H9 (cell line): Measurements from ENCODE around the gene SIRT7. TPM values are rescaled to one million over a fixed set of nuclear protein-coding genes. Genes with fewer than 3 reads are reported as not detected.

Experiments used
- DNase-seq: peaks from one replicate; pipeline ENCODE4 v3.0.0-alpha.2; 2017
- H2AFZ ChIP-seq: one replicate; pipeline ENCODE4 v1.6.1; 2013; ENCODE audit warnings: mild to moderate bottlenecking, low read length, control low read depth, moderate library complexity
- H2AK5ac ChIP-seq: 2 replicates; pipeline ENCODE4 v1.6.1; 2013; ENCODE audit warnings: low read length, control low read depth, mixed read lengths; ENCODE audit not compliant: insufficient read length
- H2BK120ac ChIP-seq: one replicate; pipeline ENCODE4 v1.6.1; 2013; ENCODE audit warnings: low read depth, mild to moderate bottlenecking, low read length, control low read depth, inconsistent platforms; ENCODE audit not compliant: poor library complexity, severe bottlenecking
- H2BK12ac ChIP-seq: 2 replicates; pipeline ENCODE4 v1.6.1; 2013; ENCODE audit warnings: low read length, control low read depth, mixed read lengths, low read depth; ENCODE audit not compliant: insufficient read length
- H2BK15ac ChIP-seq: 2 replicates; pipeline ENCODE4 v1.6.1; 2013; ENCODE audit warnings: low read depth, low read length, control low read depth
- H2BK20ac ChIP-seq: one replicate; pipeline ENCODE4 v1.6.1; 2013; ENCODE audit warnings: low read depth, mild to moderate bottlenecking, low read length, control low read depth, inconsistent platforms; ENCODE audit not compliant: poor library complexity, severe bottlenecking
- H2BK5ac ChIP-seq: 2 replicates; pipeline ENCODE4 v1.6.1; 2013; ENCODE audit warnings: low read length, control low read depth, mixed read lengths; ENCODE audit not compliant: insufficient read length
- H3K14ac ChIP-seq: 2 replicates; pipeline ENCODE4 v1.6.1; 2013; ENCODE audit warnings: low read length, control low read depth; ENCODE audit not compliant: insufficient read depth
- H3K18ac ChIP-seq: 2 replicates; pipeline ENCODE4 v1.6.1; 2013; ENCODE audit warnings: low read depth, mild to moderate bottlenecking, mixed read lengths, low read length, control low read depth; ENCODE audit not compliant: insufficient read length
- H3K23ac ChIP-seq: 2 replicates; pipeline ENCODE4 v1.6.1; 2013; ENCODE audit warnings: low read length, control low read depth, mixed read lengths, low read depth; ENCODE audit not compliant: insufficient read length
- H3K23me2 ChIP-seq: 2 replicates; pipeline ENCODE4 v1.6.1; 2013; ENCODE audit warnings: low read depth, mild to moderate bottlenecking, mixed read lengths, low read length, control low read depth; ENCODE audit not compliant: insufficient read length, poor library complexity, severe bottlenecking
- H3K27ac ChIP-seq: 2 replicates; pipeline ENCODE4 v1.5.1; 2013; ENCODE audit warnings: low read length, control low read depth, mixed read lengths, low read depth; ENCODE audit not compliant: insufficient read length
- H3K27me3 ChIP-seq: 2 replicates; pipeline ENCODE4 v1.6.1; 2013; ENCODE audit warnings: low read length, control low read depth, inconsistent platforms; ENCODE audit not compliant: insufficient read depth
- H3K4ac ChIP-seq: 2 replicates; pipeline ENCODE4 v1.6.1; 2013; ENCODE audit warnings: low read depth, mild to moderate bottlenecking, control low read depth, inconsistent platforms, low read length, moderate library complexity
- H3K4me1 ChIP-seq: 2 replicates; pipeline ENCODE4 v1.6.1; 2013; ENCODE audit warnings: low read length, control low read depth, inconsistent platforms; ENCODE audit not compliant: insufficient read depth
- H3K4me2 ChIP-seq: 2 replicates; pipeline ENCODE4 v1.6.1; 2013; ENCODE audit warnings: low read length, control low read depth, mixed read lengths; ENCODE audit not compliant: insufficient read length, insufficient read depth
- H3K56ac ChIP-seq: 2 replicates; pipeline ENCODE4 v1.6.1; 2013; ENCODE audit warnings: low read depth, mild to moderate bottlenecking, mixed read lengths, low read length, control low read depth; ENCODE audit not compliant: insufficient read length
- H3K79me1 ChIP-seq: 2 replicates; pipeline ENCODE4 v1.6.1; 2013; ENCODE audit warnings: low read depth, mild to moderate bottlenecking, moderate library complexity, low read length, control low read depth, inconsistent platforms; ENCODE audit not compliant: insufficient read depth, poor library complexity, severe bottlenecking
- H3K79me2 ChIP-seq: 2 replicates; pipeline ENCODE4 v1.6.1; 2013; ENCODE audit warnings: low read length, control low read depth, inconsistent platforms; ENCODE audit not compliant: insufficient read depth
- H3K9ac ChIP-seq: 2 replicates; pipeline ENCODE4 v1.6.1; 2013; ENCODE audit warnings: low read length, control low read depth, mixed read lengths; ENCODE audit not compliant: insufficient read length; ENCODE audit errors: extremely low read depth
- H3K9me3 ChIP-seq: one replicate; pipeline ENCODE4 v1.6.1; 2013; ENCODE audit warnings: low read depth, low read length, inconsistent platforms; ENCODE audit not compliant: control insufficient read depth
- H3T11ph ChIP-seq: one replicate; pipeline ENCODE4 v1.6.1; 2013; ENCODE audit warnings: mild to moderate bottlenecking, low read length, control low read depth, inconsistent platforms
- H4K20me1 ChIP-seq: one replicate; pipeline ENCODE4 v1.6.1; 2013; ENCODE audit not compliant: control insufficient read depth, insufficient read length, insufficient read depth
- H4K5ac ChIP-seq: 2 replicates; pipeline ENCODE4 v1.6.1; 2013; ENCODE audit warnings: low read depth, mild to moderate bottlenecking, mixed read lengths, low read length, control low read depth; ENCODE audit not compliant: insufficient read length
- H4K8ac ChIP-seq: replicated peaks from 2 replicates; pipeline ENCODE4 v1.6.1; 2013; ENCODE audit warnings: low read length, control low read depth, mixed read lengths, low read depth; ENCODE audit not compliant: insufficient read length
- H4K91ac ChIP-seq: 2 replicates; pipeline ENCODE4 v1.6.1; 2013; ENCODE audit warnings: low read depth, mild to moderate bottlenecking, moderate library complexity, mixed read lengths, low read length, control low read depth; ENCODE audit not compliant: insufficient read length
- H3K27ac Mint-ChIP-seq, 3 experiments: 2 replicates in 2 of 3; 3 replicates in 1 of 3; pipeline ENCODE4 v1.8.0; 2020 to 2021; ENCODE audit warnings: mixed read lengths in 3 of 3, mild to moderate bottlenecking in 1 of 3, moderate library complexity in 1 of 3
- H3K27me3 Mint-ChIP-seq: 2 replicates; pipeline ENCODE4 v1.8.0; 2021; ENCODE audit warnings: low read depth, mild to moderate bottlenecking, moderate library complexity, mixed read lengths
- H3K36me3 Mint-ChIP-seq, 3 experiments: 2 replicates in 2 of 3; 3 replicates in 1 of 3; pipeline ENCODE4 v1.8.0; 2020 to 2021; ENCODE audit warnings: low read depth in 3 of 3, mixed read lengths in 3 of 3; ENCODE audit not compliant: insufficient read depth in 1 of 3
- H3K4me1 Mint-ChIP-seq, 2 experiments: 2 replicates each; pipeline ENCODE4 v1.8.0; 2020; ENCODE audit warnings: mixed read lengths in 2 of 2
- H3K4me3 Mint-ChIP-seq, 2 experiments: 2 replicates in 1 of 2; 3 replicates in 1 of 2; pipeline ENCODE4 v1.8.0; 2020 to 2021; ENCODE audit warnings: mild to moderate bottlenecking in 2 of 2, mixed read lengths in 2 of 2, moderate library complexity in 1 of 2
- H3K9me3 Mint-ChIP-seq, 2 experiments: 2 replicates in 1 of 2; 3 replicates in 1 of 2; pipeline ENCODE4 v1.8.0; 2020; ENCODE audit warnings: mild to moderate bottlenecking in 2 of 2, mixed read lengths in 2 of 2, moderate library complexity in 1 of 2
- CTCF ChIP-seq: fragments of 200-600 bp; sonication (generic); conservative IDR thresholded peaks from 3 replicates; pipeline ENCODE4 v1.8.0; 2021; ENCODE audit warnings: antibody characterized with exemption, mild to moderate bottlenecking
- WGBS: extraction: QIAGEN DNeasy Blood & Tissue Kit; methylation state at CpG from one replicate; pipeline ENCODE4 v1.1.7; 2013; ENCODE audit warnings: missing lambda C conversion rate, low lambda C conversion rate, mixed read lengths; ENCODE audit not compliant: insufficient read length; ENCODE audit errors: extremely low coverage; 5-methylcytosine and 5-hydroxymethylcytosine counted together
- total RNA-seq: library from RNA; stranded (reverse); gene quantifications from 2 replicates; pipeline ENCODE4 v1.2.1, GENCODE V29; 2021

SIRT7 gene
- total RNA-seq, 1 experiment from 2014 or later: 29.7 TPM

GRCh38 chr17:81933178-81933699 is 15.3 kb upstream of the SIRT7 start:
- Histone ChIP-seq H4K5ac (no peak overlapping the region), H2AK5ac (no peak overlapping the region), H3K56ac (no peak overlapping the region), H2BK120ac (no peak overlapping the region), H4K20me1 (peaks cover 4% of the 10 kb centered on the region), H2BK20ac (no peak overlapping the region), H3K4me2 (no peak overlapping the region), H3K27ac (no peak overlapping the region), H4K8ac (no peak overlapping the region), H3K4ac (no peak overlapping the region), H3K18ac (no peak overlapping the region), H3T11ph (no peak overlapping the region), H3K27me3 (no peaks in the 10 kb centered on the region; the same call in 1 of the 2 replicates), H3K9me3 (no peaks in the 10 kb centered on the region), H2AFZ (no peak overlapping the region), H3K79me2 (peaks cover 2% of the 10 kb centered on the region; the same call in 1 of the 2 replicates), H3K4me1 (no peaks in the 10 kb centered on the region), H4K91ac (no peak overlapping the region), H3K79me1 (peaks cover 3% of the 10 kb centered on the region), H2BK5ac (no peak overlapping the region), H2BK15ac (no peak overlapping the region), H2BK12ac (no peak overlapping the region), H3K14ac (no peak overlapping the region; the same call in 1 of the 2 replicates), H3K23ac (no peak overlapping the region), H3K23me2 (peaks cover 7% of the 10 kb centered on the region), H3K9ac (no peak overlapping the region)
- peaks cover 2 to 21% of the 10 kb centered on the region in 2 experiments; a peak in 3 of 4 replicates for H3K4me1 Mint-ChIP-seq
- TF ChIP-seq CTCF: no peak
- H3K27ac Mint-ChIP-seq: no peak overlapping the region; a peak in 1 of 7 replicates
- H3K27me3 Mint-ChIP-seq: peaks cover 28% of the 10 kb centered on the region
- no CpG with 5 or more reads among the region's 14 CpGs for WGBS
- no peak overlapping the region; a peak in 1 of 5 replicates for H3K4me3 Mint-ChIP-seq
- H3K36me3 Mint-ChIP-seq: peaks cover 3 to 32% (median 21%) of the 10 kb centered on the region in 3 experiments; a peak in 6 of 7 replicates
- H3K9me3 Mint-ChIP-seq: no peaks in the 10 kb centered on the region
- no peak for DNase-seq
